ENCODE results near the gene KIF6. TPM values are rescaled to one million over a fixed set of nuclear protein-coding genes. Genes with fewer than 3 reads are reported as not detected.

KIF6 gene
- total RNA-seq, 1 experiment from 2014 or later, result not detected

DNA sequence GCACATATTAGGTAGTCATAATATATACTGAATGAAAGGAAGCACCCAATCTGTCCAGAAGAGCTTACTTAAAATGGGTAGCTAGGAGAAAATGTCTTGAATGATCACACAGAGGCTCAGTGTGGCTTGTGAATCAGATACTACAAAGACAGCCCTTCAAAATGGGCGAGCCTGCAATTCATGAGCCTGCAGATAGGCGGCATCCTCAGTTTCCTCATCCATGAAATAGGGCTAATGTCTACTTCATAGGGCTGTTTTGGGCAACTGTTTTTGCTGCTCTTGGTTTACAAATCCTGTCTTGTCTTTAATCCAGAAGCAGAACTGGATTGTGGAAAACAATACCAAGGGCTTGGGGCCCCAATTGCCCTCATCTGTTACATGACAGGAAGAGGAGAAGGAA, 273.4 kb downstream of the KIF6 start:
- in situ Hi-C loops (cut with HindIII; ENCODE audit: low pct_unique_long_range_greater_than_20kb, low sequenced_read_pairs), result no loop called here
- DNase-seq (ENCODE audit: low read depth), result no peak

DNA sequence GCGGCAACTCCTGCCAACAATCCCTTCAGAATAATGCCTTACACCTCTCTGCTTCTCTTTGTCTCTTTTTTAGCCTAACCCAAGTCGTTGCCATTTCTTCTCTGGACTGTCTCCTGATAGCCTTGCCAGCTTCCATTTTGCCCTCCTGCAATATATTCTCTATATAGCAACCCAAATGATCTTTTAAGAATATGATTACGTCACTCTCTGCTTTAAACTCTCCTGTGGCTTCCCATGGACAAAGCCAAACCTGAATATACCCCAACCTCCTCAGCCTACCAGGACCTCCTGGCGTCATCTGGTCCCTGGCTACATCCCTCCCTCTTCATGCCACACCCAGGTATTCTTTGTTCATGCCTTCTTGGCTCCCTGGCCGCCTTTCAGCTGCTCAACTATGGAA, 276.2 kb downstream of the KIF6 start:
- no peak for DNase-seq (ENCODE audit: low read depth)
- in situ Hi-C loops (cut with HindIII; ENCODE audit: low pct_unique_long_range_greater_than_20kb, low sequenced_read_pairs), result no loop called here

DNA sequence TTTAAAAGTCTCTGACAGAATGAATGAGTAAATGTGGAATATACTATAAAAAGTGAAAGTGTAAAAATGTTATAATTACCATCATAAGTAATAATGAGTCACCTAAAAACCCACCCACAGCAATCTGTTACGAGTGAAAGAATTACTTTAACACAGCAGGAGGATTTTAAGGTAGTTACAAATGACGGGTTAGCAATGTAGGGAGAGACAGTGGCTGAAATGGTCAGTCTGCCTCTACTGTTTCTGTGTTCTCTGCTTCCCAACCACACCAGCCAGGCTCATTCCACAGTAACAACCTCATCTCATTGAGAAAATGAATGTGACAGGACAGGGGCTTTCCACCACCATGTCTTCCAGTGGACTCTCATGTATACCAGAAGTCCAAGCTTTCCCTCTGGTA, 278.3 kb downstream of the KIF6 start:
- no peak for DNase-seq (ENCODE audit: low read depth)
- in situ Hi-C loops (cut with HindIII; ENCODE audit: low pct_unique_long_range_greater_than_20kb, low sequenced_read_pairs), result no loop called here

DNA sequence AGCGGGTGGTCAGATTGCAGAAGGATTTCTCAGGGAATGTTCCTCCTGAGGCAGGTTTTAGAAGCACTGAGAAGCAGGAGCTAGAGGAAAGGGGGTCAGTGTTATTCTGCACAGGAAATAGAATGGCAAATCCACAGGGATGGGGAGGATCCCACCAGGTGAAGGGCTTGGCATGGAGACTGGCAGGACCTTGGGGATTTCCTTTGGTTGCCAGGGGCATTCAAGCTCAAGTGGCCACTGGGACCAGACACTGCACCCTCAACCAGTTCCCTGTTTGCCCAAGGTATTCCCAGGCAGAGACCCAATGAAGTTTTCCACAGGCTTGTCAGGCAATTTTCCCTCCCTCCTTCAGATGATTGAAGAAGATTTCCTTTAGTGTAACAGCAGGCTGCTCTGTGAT, 279.5 kb downstream of the KIF6 start:
- in situ Hi-C loops (cut with HindIII; ENCODE audit: low pct_unique_long_range_greater_than_20kb, low sequenced_read_pairs), result no loop called here
- DNase-seq (ENCODE audit: low read depth), result no peak

DNA sequence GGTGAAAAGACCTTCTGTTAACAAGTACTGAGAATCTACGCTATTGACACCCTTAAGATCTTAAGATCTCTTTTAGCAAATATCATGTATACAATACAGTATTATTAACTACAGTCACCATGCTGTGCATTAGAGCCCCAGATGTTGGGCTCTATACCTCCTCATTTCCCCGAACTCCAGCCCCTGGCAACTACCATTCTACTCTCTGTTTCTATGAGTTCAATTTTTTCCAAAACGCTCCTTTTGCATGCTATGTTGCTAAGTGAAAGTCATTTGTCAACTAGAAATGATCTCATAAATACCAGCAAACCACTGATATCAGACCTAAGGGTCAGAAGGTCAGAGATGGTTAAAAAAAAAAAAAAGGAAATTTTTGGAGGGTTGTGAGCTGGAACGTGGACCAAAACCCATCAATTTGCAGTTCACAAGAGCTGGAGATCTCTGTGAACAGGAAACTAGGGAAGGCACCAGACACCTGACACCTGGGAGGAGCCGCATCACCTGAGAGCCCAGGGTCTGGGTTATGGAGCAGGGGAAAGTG, 280.7 kb downstream of the KIF6 start:
- DNase-seq (ENCODE audit: low read depth), result no peak
- in situ Hi-C loops (cut with HindIII; ENCODE audit: low pct_unique_long_range_greater_than_20kb, low sequenced_read_pairs), result no loop called here

DNA sequence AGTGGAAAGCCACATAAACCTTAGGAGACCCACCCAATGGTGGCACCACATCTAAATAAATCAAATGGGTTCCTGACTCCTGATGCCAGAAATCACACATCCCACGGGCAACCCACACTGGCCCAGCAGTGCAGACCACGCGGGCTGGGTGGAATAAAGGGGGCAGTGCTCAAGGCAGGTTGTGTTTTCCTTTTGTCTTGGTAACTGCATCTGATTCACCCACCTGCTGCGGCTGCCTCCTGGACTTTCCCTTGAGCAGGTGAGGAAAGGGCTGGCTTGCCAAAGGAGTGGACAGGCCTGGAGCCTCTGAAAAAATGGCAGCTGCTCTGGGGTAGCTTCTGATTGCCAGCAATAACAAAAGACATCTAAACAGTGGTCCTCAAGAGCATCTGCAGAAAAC, 283.2 kb downstream of the KIF6 start:
- DNase-seq (ENCODE audit: low read depth), result no peak
- in situ Hi-C loops (cut with HindIII; ENCODE audit: low pct_unique_long_range_greater_than_20kb, low sequenced_read_pairs), result no loop called here

DNA sequence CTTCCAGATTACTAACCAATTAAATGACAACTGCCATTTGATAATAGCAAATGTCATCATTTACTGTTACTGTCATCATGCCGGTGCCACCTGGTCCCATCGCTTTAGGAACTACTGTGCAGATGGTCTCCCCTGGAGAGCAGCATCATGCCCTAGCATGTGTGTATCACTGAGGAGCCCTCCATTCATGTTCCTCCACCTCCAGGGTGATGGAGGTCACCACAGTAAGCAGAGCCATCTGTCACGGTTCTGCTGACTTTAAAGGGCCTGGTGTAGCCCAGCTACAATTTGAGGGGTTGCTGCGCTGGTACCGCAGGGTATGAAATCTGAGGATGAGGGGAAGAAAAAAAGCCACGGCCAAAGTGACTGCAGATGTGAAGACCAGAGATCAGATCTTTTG, 283.9 kb downstream of the KIF6 start:
- in situ Hi-C loops (cut with HindIII; ENCODE audit: low pct_unique_long_range_greater_than_20kb, low sequenced_read_pairs), result no loop called here
- DNase-seq (ENCODE audit: low read depth), result no peak

DNA sequence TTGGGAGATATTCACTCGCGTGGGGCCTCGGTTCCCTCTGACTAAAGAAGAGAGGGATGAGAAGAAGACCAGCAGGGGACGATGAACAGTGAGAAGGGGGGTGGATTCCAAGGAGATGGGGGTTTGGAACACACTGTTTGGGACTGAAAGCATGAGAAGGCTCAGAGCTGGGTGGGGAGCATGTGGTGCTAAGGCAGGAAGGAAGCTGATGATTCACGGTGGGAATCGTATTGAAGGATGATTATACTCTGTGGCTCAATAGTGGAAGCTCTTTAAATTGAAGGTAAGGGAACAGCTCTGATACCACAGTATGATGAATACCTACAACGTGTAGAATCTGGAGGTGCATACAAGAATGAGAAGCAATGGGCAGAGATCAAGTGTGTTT, 285.2 kb downstream of the KIF6 start:
- in situ Hi-C loops (cut with HindIII; ENCODE audit: low pct_unique_long_range_greater_than_20kb, low sequenced_read_pairs), result no loop called here
- DNase-seq (ENCODE audit: low read depth), result no peak

DNA sequence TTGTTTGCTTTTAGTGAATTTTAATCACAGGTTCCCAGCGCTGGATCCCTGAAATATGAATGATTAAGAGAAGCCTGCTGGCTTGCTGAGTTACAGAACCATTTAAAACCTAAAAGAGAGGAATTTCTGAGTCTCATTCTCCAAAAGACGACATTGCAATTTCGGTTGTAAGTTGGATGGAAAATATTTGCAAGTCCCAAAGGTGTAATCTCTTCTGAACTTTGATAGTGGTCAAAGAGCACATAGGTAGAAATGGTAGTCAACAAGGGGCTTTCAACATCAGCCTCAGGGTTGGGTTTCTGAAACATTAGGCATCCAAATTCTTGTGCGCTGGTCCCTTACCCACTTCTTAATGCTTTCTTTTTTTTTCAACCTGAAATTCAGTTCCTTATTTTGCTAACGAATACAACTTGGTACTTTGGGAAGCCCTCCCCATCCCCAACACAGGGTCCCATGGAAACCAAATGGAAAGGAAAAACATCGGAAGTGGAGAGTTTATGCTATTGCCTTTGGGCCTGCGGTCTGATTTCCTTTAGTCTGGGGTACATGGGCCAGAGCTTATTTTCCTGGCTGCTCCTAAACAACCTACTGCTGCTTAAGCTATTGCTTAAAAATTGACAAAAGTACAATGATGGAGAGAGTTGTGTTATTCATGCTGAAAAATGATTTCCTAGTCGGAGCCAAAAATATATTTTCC, 285.7 kb downstream of the KIF6 start:
- no peak for DNase-seq (ENCODE audit: low read depth)
- in situ Hi-C loops (cut with HindIII; ENCODE audit: low pct_unique_long_range_greater_than_20kb, low sequenced_read_pairs), result no loop called here

DNA sequence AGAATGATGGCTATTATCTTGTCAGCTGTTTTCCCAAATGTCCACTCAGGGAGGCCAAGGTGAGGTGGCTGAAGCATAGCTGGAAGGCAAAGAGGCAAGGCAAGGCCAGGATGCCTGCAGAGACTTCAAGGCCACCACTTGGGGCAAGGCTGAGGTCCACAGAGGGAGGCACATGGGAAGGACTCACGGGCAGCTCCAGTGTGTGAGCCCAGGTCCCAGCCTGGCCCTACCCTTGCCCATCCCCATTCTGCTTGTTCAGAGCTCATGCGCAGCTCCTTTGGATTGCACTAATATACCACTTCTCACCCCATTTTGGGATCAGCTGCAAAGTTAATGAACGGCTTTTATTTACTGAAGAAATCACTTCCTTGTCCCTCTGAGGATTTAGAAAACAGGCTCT, 291.6 kb downstream of the KIF6 start:
- in situ Hi-C loops (cut with HindIII; ENCODE audit: low pct_unique_long_range_greater_than_20kb, low sequenced_read_pairs), result no loop called here
- no peak for DNase-seq (ENCODE audit: low read depth)

DNA sequence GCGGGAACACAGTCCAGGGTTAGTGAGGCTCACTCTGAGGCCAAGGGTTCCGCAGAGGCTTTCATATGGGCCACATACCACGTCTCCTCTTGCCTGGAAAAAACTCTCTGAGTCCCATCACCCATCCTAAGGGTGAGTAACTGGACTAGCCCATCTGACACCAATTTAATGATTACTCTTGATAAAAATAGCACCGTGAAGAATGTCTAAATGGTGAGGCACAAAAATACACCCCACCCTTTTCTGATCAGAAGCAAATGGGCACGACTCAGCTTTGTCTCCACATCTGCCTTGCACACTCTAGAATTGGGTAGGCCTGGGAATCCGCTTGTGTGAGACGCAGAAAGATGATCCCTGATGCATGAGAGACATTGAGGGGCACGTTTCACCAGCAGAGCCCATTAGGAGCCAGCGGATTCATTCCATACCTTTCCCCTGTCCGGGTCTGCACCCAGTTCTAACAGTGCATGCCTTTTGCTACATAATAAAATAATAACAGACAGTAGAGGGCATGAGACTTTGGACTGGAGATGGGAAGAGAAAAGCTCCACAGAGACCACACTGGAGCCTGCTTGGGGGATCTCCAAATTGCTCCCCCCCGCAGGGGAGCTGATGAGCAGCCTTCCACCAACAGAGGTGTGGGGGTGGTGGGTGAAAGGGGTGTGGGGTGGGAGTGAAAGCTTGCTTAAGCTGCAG, 292.7 kb downstream of the KIF6 start:
- in situ Hi-C loops (cut with HindIII; ENCODE audit: low pct_unique_long_range_greater_than_20kb, low sequenced_read_pairs), result no loop called here
- no peak for DNase-seq (ENCODE audit: low read depth)

DNA sequence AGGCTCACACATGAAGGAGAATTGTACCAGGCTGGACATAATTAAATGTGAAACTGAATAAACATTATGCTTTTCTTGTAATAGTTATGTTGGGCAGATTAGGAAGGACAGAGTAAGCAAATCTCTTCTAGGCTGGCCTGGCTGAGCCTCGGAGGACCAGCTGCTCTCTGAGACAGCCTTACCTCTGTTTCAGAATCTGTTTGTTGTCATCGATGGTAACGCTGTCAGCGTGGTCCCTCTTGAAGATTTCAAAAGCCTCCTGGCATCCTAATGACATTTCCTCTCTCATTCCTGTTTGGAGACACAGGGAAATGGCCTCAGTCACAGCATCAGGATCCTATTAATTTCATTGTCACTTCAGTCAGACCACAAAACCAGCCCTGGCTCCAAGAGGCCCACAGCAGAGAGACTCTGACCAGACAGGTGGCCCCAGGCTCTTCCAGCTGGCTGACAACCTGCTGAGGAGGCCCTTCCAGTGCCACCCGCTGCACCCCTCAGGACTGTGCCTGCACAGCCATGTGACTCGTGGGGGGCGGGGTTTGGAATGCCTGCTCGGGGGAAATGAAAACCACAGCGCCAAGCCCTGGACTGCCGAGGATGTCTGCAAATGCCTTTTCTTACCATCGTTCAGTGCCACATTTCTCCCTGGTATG, 294.2 kb downstream of the KIF6 start:
- in situ Hi-C loops (cut with HindIII; ENCODE audit: low pct_unique_long_range_greater_than_20kb, low sequenced_read_pairs), result no loop called here
- DNase-seq (ENCODE audit: low read depth), result no peak

DNA sequence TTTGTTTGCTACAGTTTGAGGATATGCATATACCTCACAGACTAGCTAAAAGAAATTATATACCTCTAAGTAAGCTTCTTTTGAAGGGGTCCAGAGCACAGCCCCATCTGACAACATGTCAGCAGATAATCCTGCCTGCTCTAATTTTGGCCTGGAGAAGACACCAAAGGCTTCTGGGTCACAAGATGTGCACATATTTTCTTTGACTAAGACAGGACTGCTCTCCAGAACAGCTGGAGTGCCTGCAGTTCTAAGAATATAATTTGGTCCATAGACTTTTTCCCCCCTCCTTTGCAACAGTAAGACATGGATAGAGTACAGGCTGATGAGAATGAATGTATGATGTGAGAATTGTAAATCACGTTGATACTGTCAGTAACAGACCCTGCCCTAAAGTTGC, 294.8 kb downstream of the KIF6 start:
- DNase-seq (ENCODE audit: low read depth), result no peak
- in situ Hi-C loops (cut with HindIII; ENCODE audit: low pct_unique_long_range_greater_than_20kb, low sequenced_read_pairs), result no loop called here

DNA sequence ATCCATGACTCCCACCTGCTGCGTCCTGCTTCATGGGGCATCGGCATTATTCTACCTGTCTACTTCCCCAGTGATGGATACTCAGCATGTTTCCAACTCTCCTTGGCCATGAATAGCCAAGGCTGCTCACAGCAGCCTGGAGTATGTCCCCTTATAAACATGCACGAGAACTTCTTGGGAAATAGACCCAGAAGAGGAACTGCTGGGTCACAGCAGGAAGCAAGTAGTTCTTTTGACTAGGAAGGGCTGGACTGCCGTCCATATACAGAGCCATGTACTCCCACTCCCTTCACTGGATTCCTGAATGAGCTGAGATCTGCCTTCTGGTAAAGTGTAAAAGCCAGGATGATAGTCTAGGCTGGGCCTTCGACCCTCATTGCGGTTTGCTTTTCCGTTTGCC, 296.4 kb downstream of the KIF6 start:
- in situ Hi-C loops (cut with HindIII; ENCODE audit: low pct_unique_long_range_greater_than_20kb, low sequenced_read_pairs), result no loop called here
- DNase-seq (ENCODE audit: low read depth), result no peak

DNA sequence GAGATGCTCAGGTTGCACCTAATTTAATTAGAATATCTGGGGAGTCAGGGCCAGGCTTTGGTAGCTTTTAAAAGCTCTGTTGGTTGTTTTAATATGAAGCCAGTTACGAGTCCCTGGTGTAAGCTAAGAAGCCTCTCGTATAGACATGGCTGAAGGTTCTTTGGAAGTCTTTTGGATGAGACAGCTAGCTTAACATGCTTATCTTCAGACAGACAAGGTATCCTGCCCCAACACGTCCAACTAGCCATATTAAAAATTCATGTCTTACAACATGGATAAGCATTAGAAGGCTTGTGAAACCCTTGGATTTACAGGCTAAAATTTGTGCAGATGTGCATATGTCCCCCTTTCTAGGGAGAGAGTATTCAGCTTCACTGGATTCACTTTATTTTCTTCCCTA, 297.1 kb downstream of the KIF6 start:
- no peak for DNase-seq (ENCODE audit: low read depth)
- in situ Hi-C loops (cut with HindIII; ENCODE audit: low pct_unique_long_range_greater_than_20kb, low sequenced_read_pairs), result no loop called here

DNA sequence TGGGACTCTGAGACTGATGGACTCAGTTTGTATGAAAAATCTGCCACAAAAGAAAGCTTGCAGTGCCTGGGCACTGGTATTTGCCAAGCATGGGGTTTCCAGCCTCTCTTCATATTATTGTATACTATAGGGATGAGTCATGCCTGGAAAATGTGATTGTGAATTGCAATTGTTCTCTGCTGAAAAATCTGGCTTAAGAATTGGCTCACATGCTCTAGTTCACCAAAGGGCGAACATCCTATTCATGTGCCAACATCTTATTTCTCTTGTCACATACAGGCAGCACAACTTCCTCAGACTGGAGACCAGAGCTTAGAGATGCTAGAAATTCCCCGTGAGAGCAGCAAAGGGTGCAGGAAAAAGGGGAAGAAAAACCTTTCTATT, 299.1 kb downstream of the KIF6 start:
- in situ Hi-C loops (cut with HindIII; ENCODE audit: low pct_unique_long_range_greater_than_20kb, low sequenced_read_pairs), result no loop called here
- peak; percentile 39 for DNase-seq (ENCODE audit: low read depth)

DNA sequence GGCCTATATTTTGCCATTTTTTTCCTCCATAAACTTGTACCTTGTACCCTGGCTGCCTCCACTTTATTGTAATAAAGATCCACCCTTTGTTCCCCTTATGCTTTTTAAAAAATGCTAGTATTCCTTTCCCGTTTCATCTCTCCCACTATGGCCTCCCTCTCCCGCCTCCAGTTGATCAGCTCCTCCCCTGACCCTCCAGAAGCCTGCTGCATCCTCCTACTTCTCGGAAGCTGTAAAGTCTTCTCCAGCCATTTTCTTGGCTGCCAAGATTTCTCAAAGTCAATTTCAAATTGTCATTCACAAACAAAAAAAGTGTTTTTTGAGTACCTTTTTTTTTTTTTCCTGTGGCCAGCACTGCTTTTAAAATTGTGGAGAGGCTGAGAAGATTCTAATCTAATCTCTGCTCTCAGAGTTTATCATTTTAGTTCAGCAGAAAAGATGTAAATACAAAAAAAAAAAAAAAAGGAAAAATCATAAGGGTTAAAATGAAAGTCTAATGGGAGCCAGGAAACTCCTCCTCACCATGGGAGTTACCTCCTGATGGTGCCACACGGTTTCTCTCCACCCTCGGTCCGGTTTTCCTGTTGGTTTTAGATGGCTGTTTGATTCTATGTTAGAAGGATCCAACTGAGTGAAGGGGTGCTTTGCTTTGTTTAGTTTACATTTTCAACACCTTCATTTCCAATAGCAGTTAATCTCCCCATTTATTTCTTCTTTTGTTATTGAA, 299.7 kb downstream of the KIF6 start:
- DNase-seq (ENCODE audit: low read depth), result no peak
- in situ Hi-C loops (cut with HindIII; ENCODE audit: low pct_unique_long_range_greater_than_20kb, low sequenced_read_pairs), result no loop called here

DNA sequence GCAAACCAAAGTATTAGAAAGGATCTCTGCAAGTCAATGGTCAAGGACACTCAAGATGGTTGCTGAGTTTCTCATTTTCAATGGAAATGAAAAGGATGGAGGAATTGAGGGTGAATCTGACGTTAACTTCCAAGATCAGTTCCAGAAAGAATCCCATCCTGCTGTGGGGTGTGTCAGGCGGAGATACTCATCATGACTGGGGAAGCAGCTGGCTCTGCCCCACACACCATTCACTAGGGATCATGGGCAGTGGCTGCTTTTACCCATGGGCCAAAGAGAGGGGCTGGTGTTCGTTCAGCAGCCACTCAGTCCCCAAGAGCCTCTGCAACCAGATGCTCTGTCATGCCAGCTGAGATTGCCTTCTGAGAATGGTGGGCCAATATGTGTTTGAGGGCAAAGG, 300.4 kb downstream of the KIF6 start:
- in situ Hi-C loops (cut with HindIII; ENCODE audit: low pct_unique_long_range_greater_than_20kb, low sequenced_read_pairs), result no loop called here
- no peak for DNase-seq (ENCODE audit: low read depth)

DNA sequence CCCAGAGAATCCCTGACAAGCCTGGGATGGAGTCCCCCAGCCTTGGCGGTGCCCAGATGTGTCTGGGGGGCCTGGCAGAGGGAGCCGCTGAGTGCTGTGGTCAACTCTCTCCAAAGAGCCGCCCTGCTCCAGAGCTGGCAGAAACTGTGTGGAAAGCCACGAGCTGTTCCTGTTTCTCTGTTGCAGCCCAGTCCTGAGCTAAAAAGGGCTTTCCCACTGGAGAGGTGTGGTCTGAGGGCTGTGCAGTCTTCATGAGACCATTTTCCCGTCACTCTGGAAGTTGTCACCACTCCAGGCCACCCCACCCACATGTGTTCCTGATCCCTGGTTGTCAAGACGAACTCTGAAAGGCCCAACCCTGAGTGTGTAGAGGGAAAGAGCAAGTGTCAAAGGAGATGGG, 303.0 kb downstream of the KIF6 start:
- DNase-seq (ENCODE audit: low read depth), result no peak
- in situ Hi-C loops (cut with HindIII; ENCODE audit: low pct_unique_long_range_greater_than_20kb, low sequenced_read_pairs), result no loop called here

All from Caki2 (cell line).